Rectal smooth muscle tissue (tissue), 1 donor: ENCODE measurements around the gene AP1S1.
A peak's percentile ranks its signal among the peaks of the same experiment; 100 is the strongest.
"Not testable (repeated sequence)": the region's sequence is repeated elsewhere in the genome, so short reads cannot be mapped to it uniquely, and the experiment has no call there.

Source experiments
- H3K27ac ChIP-seq: one replicate; pipeline ENCODE4 v1.7.0; 2013; ENCODE audit warnings: low read depth, low read length, inconsistent platforms
- H3K27me3 ChIP-seq: one replicate; pipeline ENCODE4 v1.7.0; 2013; ENCODE audit warnings: low read length; ENCODE audit not compliant: control insufficient read depth, insufficient read depth
- H3K36me3 ChIP-seq: one replicate; pipeline ENCODE4 v1.7.0; 2013; ENCODE audit warnings: low read length; ENCODE audit not compliant: control insufficient read depth, insufficient read depth
- H3K4me1 ChIP-seq: one replicate; pipeline ENCODE4 v1.7.0; 2013; ENCODE audit warnings: low read length; ENCODE audit not compliant: control insufficient read depth, insufficient read depth
- H3K4me3 ChIP-seq: one replicate; pipeline ENCODE4 v1.7.0; 2013; ENCODE audit warnings: low read length
- H3K9ac ChIP-seq: one replicate; pipeline ENCODE4 v1.7.0; 2013; ENCODE audit warnings: low read length

The AP1S1 gene

DNA sequence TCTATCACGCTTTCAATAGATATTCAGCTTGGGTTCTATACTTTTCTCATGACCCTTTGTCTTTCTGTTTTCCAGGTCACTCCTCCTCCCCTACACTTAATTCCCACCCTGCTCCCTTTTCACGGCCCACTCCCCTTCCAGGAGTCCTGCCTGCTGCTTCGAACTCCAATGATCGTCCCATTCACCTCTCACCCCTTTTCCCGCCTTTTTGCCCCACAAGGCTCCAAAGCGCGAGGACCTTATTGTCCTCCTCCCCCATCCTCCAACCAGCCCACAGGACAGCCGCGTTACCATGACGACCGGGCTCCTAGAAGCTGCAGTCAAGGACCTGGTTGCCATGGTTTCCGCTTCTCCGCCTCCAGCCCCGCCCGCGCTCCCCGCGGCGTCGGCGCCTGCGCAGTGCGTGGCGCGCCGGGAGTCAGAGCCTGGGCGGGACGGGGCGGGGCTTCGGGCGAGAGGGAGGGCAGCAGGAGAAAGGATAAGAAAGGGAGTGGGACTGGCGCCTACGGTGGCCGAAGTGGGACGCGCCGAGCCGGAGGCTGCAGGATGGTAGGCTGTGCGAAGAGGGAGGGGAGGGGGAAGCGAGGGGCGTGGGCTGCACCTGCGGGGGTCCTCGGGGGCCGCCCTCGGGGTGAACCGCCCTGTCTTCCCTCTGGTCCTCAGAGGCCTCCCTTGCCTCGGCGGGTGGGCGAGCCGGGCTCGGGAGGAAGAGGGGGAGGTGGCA is at the start of gene AP1S1:
TSS of gene AP1S1 (plus strand) at position 508 of the 724 bp plus-strand sequence. CDS start at position 547, 39 bp downstream.
- peak within 1 kb of the TSS; percentile 68 for H3K4me3 ChIP-seq
- no peak within 1 kb of the TSS for H3K9ac ChIP-seq
- H3K27ac ChIP-seq: no peak within 1 kb of the TSS

GRCh38 chr7:101104799-101105198 is 49.5 kb upstream of the AP1S1 start:
- H3K4me1 ChIP-seq: peaks cover 6% of the 10 kb centered on the region
- H3K4me3 ChIP-seq: no peak overlapping the region
- no peaks in the 10 kb centered on the region for H3K36me3 ChIP-seq
- H3K9ac ChIP-seq: no peak overlapping the region
- H3K27ac ChIP-seq: no peak overlapping the region
- no peaks in the 10 kb centered on the region for H3K27me3 ChIP-seq

More for the DNA sequence above, at the start of gene AP1S1:
- Histone ChIP-seq H3K27me3 (no peaks in the 10 kb centered on the region), H3K4me1 (no peaks in the 10 kb centered on the region), H3K36me3 (peaks cover 2% of the 10 kb centered on the region)

DNA sequence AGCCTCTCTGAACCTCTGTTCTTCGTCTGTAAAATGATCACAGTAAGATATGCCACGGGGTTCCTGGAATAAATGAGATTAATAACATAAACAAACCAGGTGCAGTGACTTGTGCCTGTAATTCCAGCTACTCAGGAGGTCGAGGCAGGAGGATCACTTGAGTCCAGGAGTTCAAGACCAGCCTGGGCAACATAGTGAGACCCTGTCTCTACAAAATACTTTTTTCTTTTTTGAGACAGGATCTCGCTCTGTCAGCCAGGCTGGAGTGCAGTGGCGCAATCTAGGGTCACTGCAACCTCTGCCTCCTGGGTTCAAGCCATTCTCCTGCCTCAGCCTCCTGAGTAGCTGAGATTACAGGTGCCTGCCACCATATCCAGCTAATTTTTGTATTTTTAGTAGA is 49.0 kb upstream of the AP1S1 start:
- not testable (repeated sequence) for H3K4me1 ChIP-seq, H3K4me3 ChIP-seq, H3K27ac ChIP-seq, H3K9ac ChIP-seq, H3K36me3 ChIP-seq, H3K27me3 ChIP-seq

DNA sequence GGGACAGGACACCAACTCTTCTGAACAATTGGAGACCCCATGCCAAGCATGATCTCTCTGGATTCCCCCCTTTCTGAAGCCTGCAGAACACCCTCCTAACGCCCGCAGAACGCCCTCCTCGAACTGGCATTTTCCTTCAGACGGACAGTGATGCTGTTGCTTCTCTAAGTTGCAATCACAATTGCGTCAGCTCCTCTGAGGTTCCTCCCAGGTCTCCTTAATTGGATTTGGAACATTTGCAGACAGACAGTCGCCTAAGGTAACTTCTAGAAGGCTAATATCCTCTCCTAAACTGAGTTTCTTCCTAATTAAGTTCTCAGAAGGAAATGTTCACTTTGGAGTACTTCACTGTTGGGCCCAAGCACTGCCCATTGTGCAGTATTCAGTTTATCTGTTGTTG is 47.9 kb upstream of the AP1S1 start:
- no peaks in the 10 kb centered on the region for H3K27me3 ChIP-seq
- no peak overlapping the region for H3K9ac ChIP-seq

DNA sequence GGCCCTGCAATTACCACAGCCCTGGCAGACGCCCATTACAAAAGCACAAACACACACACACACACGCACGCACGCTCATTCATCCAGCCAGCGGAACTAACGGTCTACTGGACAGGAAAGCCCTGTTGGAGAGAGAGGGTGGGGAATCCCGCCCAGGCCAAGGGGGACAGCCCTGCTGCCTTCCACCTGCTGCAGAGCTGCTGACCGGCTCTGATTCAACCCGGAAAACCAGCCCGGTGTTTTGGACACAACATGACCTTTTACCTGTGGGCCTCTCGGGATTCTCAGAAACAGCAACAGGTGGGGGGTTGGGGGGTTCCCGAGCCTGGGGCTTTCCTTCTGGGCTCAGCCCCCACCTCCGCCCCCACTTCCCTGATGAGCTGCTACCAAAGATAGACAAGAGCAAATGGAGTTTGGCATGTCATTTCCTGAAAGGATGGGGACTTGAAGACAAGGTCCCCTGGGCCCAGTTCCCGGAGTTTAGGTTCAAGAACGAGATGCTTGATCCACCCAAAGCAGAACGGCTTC is 45.9 kb upstream of the AP1S1 start:
- Histone ChIP-seq H3K4me1 (no peaks in the 10 kb centered on the region), H3K36me3 (no peaks in the 10 kb centered on the region), H3K27me3 (no peaks in the 10 kb centered on the region), H3K4me3 (no peak overlapping the region), H3K27ac (no peak overlapping the region), H3K9ac (no peak overlapping the region)

More for the DNA sequence above, 47.9 kb upstream of the AP1S1 start:
- H3K36me3 ChIP-seq: no peaks in the 10 kb centered on the region
- no peak overlapping the region for H3K4me3 ChIP-seq
- no peak overlapping the region for H3K27ac ChIP-seq
- H3K4me1 ChIP-seq: no peaks in the 10 kb centered on the region

DNA sequence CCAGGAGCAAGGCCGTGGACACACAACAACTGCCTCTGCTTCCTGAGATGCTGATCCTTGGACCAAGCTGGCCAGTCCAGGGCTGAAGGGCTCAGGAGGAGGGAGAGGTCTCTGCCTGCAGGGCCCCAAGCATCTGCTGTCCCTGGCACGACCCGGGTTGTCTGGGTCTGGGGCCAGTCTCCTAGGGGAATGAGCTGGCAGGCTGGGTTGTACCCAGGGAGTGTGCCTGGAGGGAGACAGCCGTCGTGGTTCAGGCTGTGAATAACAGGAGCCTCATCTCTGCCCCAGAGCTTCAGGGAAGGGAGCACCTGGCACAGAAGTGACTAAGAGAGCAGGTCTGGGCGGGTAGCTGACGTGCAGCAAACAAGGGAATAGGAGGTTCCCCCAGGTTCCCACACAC is 45.3 kb upstream of the AP1S1 start:
- no peak overlapping the region for H3K9ac ChIP-seq
- H3K27ac ChIP-seq: no peak overlapping the region
- no peaks in the 10 kb centered on the region for H3K27me3 ChIP-seq
- H3K4me1 ChIP-seq: no peaks in the 10 kb centered on the region
- H3K36me3 ChIP-seq: no peaks in the 10 kb centered on the region
- no peak overlapping the region for H3K4me3 ChIP-seq

- Histone ChIP-seq H3K36me3 (no peaks in the 10 kb centered on the region), H3K27me3 (no peaks in the 10 kb centered on the region), H3K4me1 (no peaks in the 10 kb centered on the region), H3K27ac (no peak overlapping the region), H3K4me3 (no peak overlapping the region), H3K9ac (no peak overlapping the region)
Observed at GRCh38 chr7:101109368-101109767, 44.9 kb upstream of the AP1S1 start.

DNA sequence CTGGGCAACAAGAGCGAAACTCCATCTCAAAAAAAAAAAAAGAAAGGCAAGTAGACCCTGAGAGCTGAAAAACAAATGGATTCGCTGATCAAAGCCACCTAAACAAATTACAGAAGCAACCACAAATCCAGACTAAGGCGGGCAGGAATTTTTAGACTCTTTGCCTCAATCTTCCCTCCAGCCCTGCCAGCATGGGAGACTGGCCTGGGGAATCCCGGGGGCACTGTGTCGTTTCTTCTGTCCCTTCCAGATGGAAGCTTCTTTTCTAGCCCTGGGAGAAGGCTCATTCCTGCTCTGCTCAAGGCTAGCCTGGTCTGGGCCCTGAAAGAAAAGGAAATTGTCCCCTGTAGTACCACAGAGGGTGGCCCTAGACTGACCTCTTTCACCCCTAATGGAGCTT is 43.0 kb upstream of the AP1S1 start:
- Histone ChIP-seq H3K9ac (no peak overlapping the region), H3K27ac (no peak overlapping the region), H3K4me1 (no peaks in the 10 kb centered on the region), H3K36me3 (no peaks in the 10 kb centered on the region), H3K4me3 (no peak overlapping the region), H3K27me3 (no peaks in the 10 kb centered on the region)

DNA sequence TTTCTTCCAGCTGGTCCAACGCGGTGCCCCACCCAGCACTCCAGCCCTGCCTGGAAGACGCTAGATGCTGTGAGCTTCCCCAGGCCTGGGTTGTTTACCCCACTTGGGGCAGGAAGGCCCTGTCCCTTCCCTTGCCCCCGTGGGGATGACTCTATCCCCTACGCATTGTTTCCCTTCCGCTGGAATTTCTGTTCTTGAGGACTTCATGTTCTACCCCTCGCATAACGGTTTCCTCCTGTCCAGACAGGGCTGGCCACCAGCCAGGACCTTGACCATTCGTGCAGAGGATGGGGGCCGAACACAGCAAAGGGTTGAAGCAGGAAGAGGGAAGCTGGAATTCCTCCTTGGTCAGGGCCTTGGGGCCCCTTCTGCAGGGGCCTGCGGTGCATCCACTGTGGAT is 42.0 kb upstream of the AP1S1 start:
- Histone ChIP-seq H3K36me3 (no peaks in the 10 kb centered on the region), H3K4me1 (no peaks in the 10 kb centered on the region), H3K4me3 (no peak overlapping the region), H3K27me3 (no peaks in the 10 kb centered on the region), H3K9ac (no peak overlapping the region), H3K27ac (no peak overlapping the region)

DNA sequence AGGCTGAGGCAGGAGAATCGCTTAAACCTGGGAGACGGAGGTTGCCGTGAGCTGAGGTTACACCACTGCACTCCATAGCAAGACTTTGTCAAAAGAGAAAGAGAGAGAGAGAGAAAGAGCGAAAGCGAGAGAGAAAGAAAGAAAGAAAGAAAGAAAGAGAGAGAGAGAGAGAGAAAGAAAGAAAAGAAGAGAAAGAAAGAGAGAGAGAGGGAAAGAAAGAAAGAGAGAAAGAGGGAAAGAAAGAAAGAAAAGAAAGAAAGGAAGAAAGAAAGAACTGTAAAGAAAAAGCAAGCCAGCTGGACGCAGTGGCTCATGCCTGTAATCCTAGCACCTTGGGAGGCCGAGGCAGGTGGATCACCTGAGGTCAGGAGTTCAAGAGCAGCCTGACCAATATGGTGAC is 41.1 kb upstream of the AP1S1 start:
- not testable (repeated sequence) for H3K27me3 ChIP-seq, H3K9ac ChIP-seq, H3K36me3 ChIP-seq, H3K4me1 ChIP-seq, H3K27ac ChIP-seq, H3K4me3 ChIP-seq

GRCh38 chr7:101113836-101114235 is 40.4 kb upstream of the AP1S1 start:
- no peak overlapping the region for H3K9ac ChIP-seq
- H3K27ac ChIP-seq: no peak overlapping the region
- H3K36me3 ChIP-seq: no peaks in the 10 kb centered on the region

GRCh38 chr7:101114492-101114891 is 39.8 kb upstream of the AP1S1 start:
- no peak overlapping the region for H3K27ac ChIP-seq
- H3K4me1 ChIP-seq: no peaks in the 10 kb centered on the region

More at GRCh38 chr7:101113836-101114235, 40.4 kb upstream of the AP1S1 start:
- no peak overlapping the region for H3K4me3 ChIP-seq
- H3K27me3 ChIP-seq: no peaks in the 10 kb centered on the region
- no peaks in the 10 kb centered on the region for H3K4me1 ChIP-seq

GRCh38 chr7:101115215-101115614 is 39.1 kb upstream of the AP1S1 start:
- Histone ChIP-seq H3K4me1 (no peaks in the 10 kb centered on the region), H3K27ac (no peak overlapping the region), H3K9ac (no peak overlapping the region), H3K27me3 (no peaks in the 10 kb centered on the region), H3K36me3 (no peaks in the 10 kb centered on the region), H3K4me3 (no peak overlapping the region)

More at GRCh38 chr7:101114492-101114891, 39.8 kb upstream of the AP1S1 start:
- no peaks in the 10 kb centered on the region for H3K36me3 ChIP-seq
- H3K27me3 ChIP-seq: no peaks in the 10 kb centered on the region
- no peak overlapping the region for H3K4me3 ChIP-seq
- H3K9ac ChIP-seq: no peak overlapping the region
